ENCODE data around the gene OPHN1. TPM values are rescaled to one million over a fixed set of nuclear protein-coding genes. Genes with fewer than 3 reads are reported as not detected.
A peak's percentile ranks its signal among the peaks of the same experiment; 100 is the strongest.

OPHN1 gene
- total and polyA plus RNA-seq, 2 donors (not counting 1 experiment from before 2014, with no cell fraction given): 2.9 to 8.3 TPM

GRCh38 chrX:68060506-68061205 is 372.6 kb downstream of the OPHN1 start:
- DNase-seq (ENCODE audit: low read depth in 2 of 2): peak in 1 of 2 donors; percentile 20
- Histone ChIP-seq H3K27ac (ENCODE audit: insufficient read depth, low read length) (no peak overlapping the region), H3K27me3 (ENCODE audit: control insufficient read depth, insufficient read depth, low read length) (no peaks in the 10 kb centered on the region), H3K4me1 (ENCODE audit: control insufficient read depth, extremely low read depth, insufficient read depth, low read length) (no peaks in the 10 kb centered on the region), H3K4me2 (ENCODE audit: extremely low read depth, insufficient read depth, low read length) (no peak overlapping the region), H3K36me3 (ENCODE audit: control insufficient read depth, insufficient read depth, low read length) (no peaks in the 10 kb centered on the region), H3K9ac (ENCODE audit: insufficient read depth, low read length) (no peak overlapping the region), H2AFZ (ENCODE audit: low read length) (no peak overlapping the region), H3K9me3 (ENCODE audit: control insufficient read depth, insufficient read depth, low read depth, low read length) (no peaks in the 10 kb centered on the region), H3K79me2 (ENCODE audit: control insufficient read depth, insufficient read depth, low read length) (no peaks in the 10 kb centered on the region), H3K4me3 (replicated peaks in 1 of 4; ENCODE audit: control extremely low read depth in 1 of 4, insufficient read depth in 1 of 4, low read depth in 3 of 4, low read length in 4 of 4) (no peak overlapping the region), H4K20me1 (ENCODE audit: control insufficient read depth, extremely low read depth, insufficient read depth, low read length) (no peaks in the 10 kb centered on the region)
- no peak for TF ChIP-seq EZH2 (IDR thresholded peaks at IDR 0.05; ENCODE audit: low read length, missing control alignments)
- TF ChIP-seq CTCF (conservative IDR thresholded peaks at IDR 0.05 in 1 of 2, IDR thresholded peaks at IDR 0.05 in 1 of 2; ENCODE audit: low read depth in 1 of 2, low read length in 2 of 2): no peak

GRCh38 chrX:68059469-68059868 is 373.8 kb downstream of the OPHN1 start:
- Histone ChIP-seq H3K4me1 (ENCODE audit: control insufficient read depth, extremely low read depth, insufficient read depth, low read length) (no peaks in the 10 kb centered on the region), H3K27me3 (ENCODE audit: control insufficient read depth, insufficient read depth, low read length) (no peaks in the 10 kb centered on the region), H3K4me2 (ENCODE audit: extremely low read depth, insufficient read depth, low read length) (no peak overlapping the region), H2AFZ (ENCODE audit: low read length) (no peak overlapping the region), H3K9ac (ENCODE audit: insufficient read depth, low read length) (no peak overlapping the region), H3K27ac (ENCODE audit: insufficient read depth, low read length) (no peak overlapping the region), H3K4me3 (replicated peaks in 1 of 4; ENCODE audit: control extremely low read depth in 1 of 4, insufficient read depth in 1 of 4, low read depth in 3 of 4, low read length in 4 of 4) (no peak overlapping the region), H3K79me2 (ENCODE audit: control insufficient read depth, insufficient read depth, low read length) (no peaks in the 10 kb centered on the region), H3K36me3 (ENCODE audit: control insufficient read depth, insufficient read depth, low read length) (no peaks in the 10 kb centered on the region), H4K20me1 (ENCODE audit: control insufficient read depth, extremely low read depth, insufficient read depth, low read length) (no peaks in the 10 kb centered on the region), H3K9me3 (ENCODE audit: control insufficient read depth, insufficient read depth, low read depth, low read length) (no peaks in the 10 kb centered on the region)
- no peak for TF ChIP-seq EZH2 (IDR thresholded peaks at IDR 0.05; ENCODE audit: low read length, missing control alignments)
- no peak for DNase-seq (ENCODE audit: low read depth in 2 of 2)

- H3K27ac ChIP-seq (ENCODE audit: insufficient read depth, low read length): no peak overlapping the region
- TF ChIP-seq CTCF (conservative IDR thresholded peaks at IDR 0.05 in 1 of 2, IDR thresholded peaks at IDR 0.05 in 1 of 2; ENCODE audit: low read depth in 1 of 2, low read length in 2 of 2): no peak
- TF ChIP-seq EZH2 (IDR thresholded peaks at IDR 0.05; ENCODE audit: low read length, missing control alignments): no peak
- no peaks in the 10 kb centered on the region for H3K27me3 ChIP-seq (ENCODE audit: control insufficient read depth, insufficient read depth, low read length)
- no peaks in the 10 kb centered on the region for H3K36me3 ChIP-seq (ENCODE audit: control insufficient read depth, insufficient read depth, low read length)
- H3K4me1 ChIP-seq (ENCODE audit: control insufficient read depth, extremely low read depth, insufficient read depth, low read length): no peaks in the 10 kb centered on the region
- no peak overlapping the region for H3K4me3 ChIP-seq (replicated peaks in 1 of 4; ENCODE audit: control extremely low read depth in 1 of 4, insufficient read depth in 1 of 4, low read depth in 3 of 4, low read length in 4 of 4)
- H3K79me2 ChIP-seq (ENCODE audit: control insufficient read depth, insufficient read depth, low read length): no peaks in the 10 kb centered on the region
- DNase-seq (ENCODE audit: low read depth in 2 of 2): no peak
- H3K9ac ChIP-seq (ENCODE audit: insufficient read depth, low read length): no peak overlapping the region
- no peaks in the 10 kb centered on the region for H4K20me1 ChIP-seq (ENCODE audit: control insufficient read depth, extremely low read depth, insufficient read depth, low read length)
- no peaks in the 10 kb centered on the region for H3K9me3 ChIP-seq (ENCODE audit: control insufficient read depth, insufficient read depth, low read depth, low read length)
- no peak overlapping the region for H2AFZ ChIP-seq (ENCODE audit: low read length)
- H3K4me2 ChIP-seq (ENCODE audit: extremely low read depth, insufficient read depth, low read length): no peak overlapping the region
Measured at GRCh38 chrX:68049466-68049865, 383.8 kb downstream of the OPHN1 start.

All from fibroblast of lung (primary cell).